Smooth muscle cell (in vitro differentiated cells): ENCODE results near the gene ANKFY1. TPM values are rescaled to one million over a fixed set of nuclear protein-coding genes. Genes with fewer than 3 reads are reported as not detected.

ENCODE experiments used
- DNase-seq: peaks from one replicate; lab custom pipeline; 2025; ENCODE audit not compliant: unreplicated experiment; lab: John Stamatoyannopoulos, UW
- H2AFZ ChIP-seq: fragments of 200-600 bp; sonication (generic); 2 replicates; pipeline ENCODE4 v1.6.0; 2016; ENCODE audit warnings: antibody characterized with exemption, low read depth, mild to moderate bottlenecking
- H3F3A ChIP-seq: fragments of 200-600 bp; sonication (generic); 2 replicates; pipeline ENCODE4 v1.6.0; 2017; ENCODE audit warnings: antibody characterized with exemption, low read depth
- H3K27ac ChIP-seq: fragments of 200-600 bp; sonication (generic); 2 replicates; pipeline ENCODE4 v1.5.1; 2016; ENCODE audit warnings: low read depth, mild to moderate bottlenecking
- H3K27me3 ChIP-seq: fragments of 200-600 bp; sonication (generic); 2 replicates; pipeline ENCODE4 v1.6.1; 2016; ENCODE audit warnings: low read depth, mild to moderate bottlenecking
- H3K36me3 ChIP-seq: fragments of 200-600 bp; sonication (generic); 2 replicates; pipeline ENCODE4 v1.5.1; 2016; ENCODE audit warnings: low read depth
- H3K4me1 ChIP-seq: fragments of 200-600 bp; sonication (generic); 2 replicates; pipeline ENCODE4 v1.5.1; 2016; ENCODE audit warnings: low read depth
- H3K4me2 ChIP-seq: fragments of 200-600 bp; sonication (generic); 2 replicates; pipeline ENCODE4 v1.6.0; 2016; ENCODE audit warnings: mild to moderate bottlenecking
- H3K4me3 ChIP-seq: fragments of 200-600 bp; sonication (generic); 2 replicates; pipeline ENCODE4 v1.5.1; 2016; ENCODE audit warnings: mild to moderate bottlenecking
- H3K79me2 ChIP-seq: fragments of 200-600 bp; sonication (generic); 2 replicates; pipeline ENCODE4 v1.6.0; 2016; ENCODE audit warnings: low read depth, mild to moderate bottlenecking
- H3K9ac ChIP-seq: fragments of 200-600 bp; sonication (generic); 2 replicates; pipeline ENCODE4 v1.6.0; 2016; ENCODE audit warnings: low read depth
- H3K9me3 ChIP-seq: fragments of 200-600 bp; sonication (generic); replicated peaks from 2 replicates; pipeline ENCODE4 v1.5.1; 2016; ENCODE audit warnings: low read depth
- H4K20me1 ChIP-seq: fragments of 200-600 bp; sonication (generic); 2 replicates; pipeline ENCODE4 v1.6.0; 2016; ENCODE audit warnings: low read depth
- CTCF ChIP-seq: fragments of 200-600 bp; sonication (generic); IDR thresholded peaks from 2 replicates; pipeline ENCODE4 v1.5.1; 2017; ENCODE audit warnings: borderline replicate concordance, mild to moderate bottlenecking, antibody characterized with exemption; ENCODE audit not compliant: insufficient read depth, poor library complexity, severe bottlenecking
- WGBS: methylation state at CpG from one replicate; pipeline ENCODE4 v1.1.7; 2016; ENCODE audit warnings: low lambda C conversion rate; 5-methylcytosine and 5-hydroxymethylcytosine counted together
- polyA plus RNA-seq: library from polyadenylated mRNA; unstranded; fragments of >200 nt; fragmentation: Nextera tagmentation; extraction: Ambion mirVana; gene quantifications from 2 replicates; pipeline ENCODE4 v1.2.1, GENCODE V29; 2016
- total RNA-seq: library from RNA; depleted of rRNA; stranded (reverse); fragments of >200 nt; gene quantifications from 2 replicates; pipeline ENCODE4 v1.2.3, GENCODE V29; 2014

Gene ANKFY1
- total and polyA plus RNA-seq, 2 experiments from 2014 or later: 11.5 to 26.3 TPM

DNA sequence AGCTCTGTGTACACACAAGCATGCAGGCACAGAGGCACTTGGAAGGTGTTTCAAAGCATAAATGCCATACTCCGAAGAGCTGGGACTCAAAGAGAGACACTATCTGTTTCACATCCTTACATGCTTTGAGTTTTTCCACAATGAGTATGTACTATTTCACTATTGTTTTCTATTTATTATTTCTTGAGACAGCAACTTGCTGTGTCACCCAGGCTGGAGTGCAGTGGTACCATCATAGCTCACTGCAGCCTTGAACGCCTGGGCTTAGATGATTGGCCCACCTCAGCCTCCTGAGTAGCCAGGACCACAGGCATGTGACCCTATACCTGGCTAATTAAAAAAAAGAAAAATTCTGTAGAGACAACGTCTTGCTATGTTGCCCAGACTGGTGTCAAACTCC lies 89.2 kb downstream of the ANKFY1 start:
- H3K9me3 ChIP-seq: no peaks in the 10 kb centered on the region
- WGBS: 90% methylated on average over 3 of the region's 3 CpGs
- no peak overlapping the region for H3K4me3 ChIP-seq
- peaks cover 62% of the 10 kb centered on the region for H4K20me1 ChIP-seq
- no peak overlapping the region for H3K27ac ChIP-seq
- no peak for DNase-seq
- no peak overlapping the region for H3K9ac ChIP-seq
- H3K36me3 ChIP-seq: peaks cover 14% of the 10 kb centered on the region
- H2AFZ ChIP-seq: no peak overlapping the region
- no peak for TF ChIP-seq CTCF
- H3K27me3 ChIP-seq: no peaks in the 10 kb centered on the region
- no peak overlapping the region for H3K4me2 ChIP-seq
- peaks cover 5% of the 10 kb centered on the region for H3F3A ChIP-seq
- no peaks in the 10 kb centered on the region for H3K79me2 ChIP-seq
- H3K4me1 ChIP-seq: no peaks in the 10 kb centered on the region

DNA sequence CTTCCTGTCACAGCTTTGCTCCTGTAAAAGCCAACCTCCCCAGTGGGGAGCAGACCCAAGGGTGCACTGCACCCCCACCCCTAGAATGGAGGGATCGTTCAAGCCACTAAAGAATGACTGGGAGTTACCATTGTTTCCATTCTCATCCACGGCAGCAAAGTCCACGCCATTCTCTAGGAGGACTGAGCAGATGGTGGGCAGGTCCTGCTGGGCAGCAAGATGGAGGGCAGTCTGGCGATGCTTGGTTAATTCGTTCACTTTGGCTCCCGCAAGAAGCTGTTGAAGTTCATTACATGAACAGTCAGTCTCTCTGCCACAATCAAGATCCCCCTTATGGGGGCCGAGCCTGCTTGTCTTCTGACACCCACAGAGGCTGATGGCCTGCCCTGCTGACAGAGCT lies 90.0 kb downstream of the ANKFY1 start:
- no peak overlapping the region for H2AFZ ChIP-seq
- peaks cover 21% of the 10 kb centered on the region for H3K36me3 ChIP-seq
- no peaks in the 10 kb centered on the region for H3K27me3 ChIP-seq
- no peak overlapping the region for H3K4me2 ChIP-seq
- H3F3A ChIP-seq: peaks cover 5% of the 10 kb centered on the region
- no peaks in the 10 kb centered on the region for H3K4me1 ChIP-seq
- no peaks in the 10 kb centered on the region for H3K9me3 ChIP-seq
- no peak overlapping the region for H3K9ac ChIP-seq
- H3K79me2 ChIP-seq: no peaks in the 10 kb centered on the region
- no peak for DNase-seq
- 97% methylated on average over 7 of the region's 7 CpGs for WGBS
- no peak overlapping the region for H3K27ac ChIP-seq
- TF ChIP-seq CTCF: no peak
- peaks cover 63% of the 10 kb centered on the region for H4K20me1 ChIP-seq
- H3K4me3 ChIP-seq: no peak overlapping the region

- H3F3A ChIP-seq: peaks cover 5% of the 10 kb centered on the region
- H3K9ac ChIP-seq: no peak overlapping the region
- WGBS: over 99% methylated on average over 12 of the region's 12 CpGs
- no peak overlapping the region for H3K4me3 ChIP-seq
- no peak for TF ChIP-seq CTCF
- H3K27ac ChIP-seq: no peak overlapping the region
- no peaks in the 10 kb centered on the region for H3K4me1 ChIP-seq
- DNase-seq: no peak
- H3K36me3 ChIP-seq: peaks cover 18% of the 10 kb centered on the region
- H4K20me1 ChIP-seq: peaks cover 53% of the 10 kb centered on the region
- no peaks in the 10 kb centered on the region for H3K9me3 ChIP-seq
- no peaks in the 10 kb centered on the region for H3K79me2 ChIP-seq
- no peaks in the 10 kb centered on the region for H3K27me3 ChIP-seq
- H3K4me2 ChIP-seq: no peak overlapping the region
- H2AFZ ChIP-seq: no peak overlapping the region
Measured at GRCh38 chr17:4172356-4172755, 91.4 kb downstream of the ANKFY1 start.

DNA sequence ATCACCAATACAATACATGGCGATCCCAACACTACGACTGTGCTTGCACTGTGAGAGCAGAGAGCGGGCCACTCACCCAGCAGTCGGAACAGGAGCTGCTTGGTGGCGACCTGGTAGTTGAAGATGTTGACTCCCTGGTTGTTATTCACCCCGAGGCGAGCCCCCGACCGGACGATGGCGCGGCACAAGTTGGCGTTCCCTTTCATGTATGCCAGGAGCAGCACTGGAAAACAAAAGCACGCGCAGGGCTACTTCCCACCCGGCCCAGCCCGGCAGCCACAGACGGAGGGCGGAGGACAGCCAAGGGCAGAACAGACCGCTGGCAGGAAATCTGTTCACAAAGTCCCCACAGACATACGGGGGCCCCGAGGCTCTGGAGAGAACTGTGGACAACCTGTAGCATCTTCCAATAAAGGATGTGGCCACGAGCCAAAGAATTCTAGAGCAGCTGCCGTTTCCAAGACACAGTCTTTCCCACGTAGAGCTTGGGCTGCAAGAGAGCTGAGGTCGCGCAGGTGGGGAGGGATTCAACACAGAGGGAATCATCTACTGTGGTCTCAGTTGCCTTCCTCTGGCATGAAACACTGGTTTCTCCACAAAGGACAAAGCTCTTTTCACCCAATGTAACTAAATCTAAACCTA lies 93.0 kb downstream of the ANKFY1 start:
- Histone ChIP-seq H3F3A (no peaks in the 10 kb centered on the region), H3K79me2 (no peaks in the 10 kb centered on the region), H3K9me3 (no peaks in the 10 kb centered on the region), H3K27me3 (peaks cover 7% of the 10 kb centered on the region), H3K36me3 (peaks cover 22% of the 10 kb centered on the region), H3K4me3 (no peak overlapping the region), H3K27ac (no peak overlapping the region), H3K4me1 (no peaks in the 10 kb centered on the region), H2AFZ (no peak overlapping the region), H4K20me1 (peaks cover 53% of the 10 kb centered on the region), H3K4me2 (no peak overlapping the region), H3K9ac (no peak overlapping the region)
- WGBS: 97% methylated on average over 27 of the region's 27 CpGs
- no peak for TF ChIP-seq CTCF
- DNase-seq: no peak
